ENCODE measurements around the gene TMEM187. TPM values are rescaled to one million over a fixed set of nuclear protein-coding genes. Genes with fewer than 3 reads are reported as not detected.

Gene TMEM187
- total and polyA plus RNA-seq, 10 of the 15 experiments (the other 5 are each of a cell fraction or from before 2014, with no cell fraction given): 0.45 to 8.5 (median 4.1) TPM

DNA sequence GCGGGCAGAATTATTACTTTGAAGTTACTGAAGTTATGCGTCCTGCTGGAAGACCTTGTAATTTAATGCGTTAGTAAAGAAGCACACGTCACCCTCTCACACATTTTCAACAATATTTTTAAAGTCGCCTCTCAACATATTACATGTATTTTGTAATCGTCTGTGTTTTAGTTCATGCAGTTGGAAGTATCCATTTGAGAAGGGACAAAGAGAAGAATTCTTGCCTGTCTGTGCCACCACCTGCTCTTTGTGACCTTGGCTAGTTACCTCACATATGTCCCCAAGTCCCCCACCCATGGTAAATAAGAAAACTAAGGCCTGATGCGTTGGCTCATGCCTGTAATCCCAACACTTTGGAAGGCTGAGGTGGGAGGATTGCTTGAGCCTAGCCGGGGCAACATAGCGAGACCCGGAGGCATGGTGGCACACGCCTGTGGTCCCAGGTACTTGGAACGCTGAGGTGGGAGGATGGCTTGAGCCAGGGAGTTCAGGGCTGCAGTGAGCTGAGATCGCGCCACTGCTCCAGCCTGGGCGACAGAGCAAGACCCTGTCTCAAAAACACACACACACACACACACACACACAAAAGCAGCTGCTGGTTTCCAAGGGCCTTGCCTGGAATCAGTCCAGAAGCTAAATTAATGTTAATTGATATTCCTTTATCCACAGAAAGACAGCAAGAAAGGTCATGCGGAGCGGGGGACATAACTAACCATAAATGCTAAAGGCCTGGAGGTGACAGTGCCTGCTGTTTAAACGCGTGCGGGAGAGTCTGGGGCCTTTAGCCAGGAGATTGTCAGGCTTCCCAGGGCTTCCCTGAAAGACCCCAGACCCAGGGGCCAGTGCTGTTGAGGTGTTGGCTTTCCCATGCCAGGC, 811 bp downstream of the TMEM187 start:
- ChIA-PET RAD21 (ENCODE audit: unreplicated experiment) (interaction anchor here (0.6 to 2.2 kb wide), 7 partner anchors 11 to 47 kb away, joined by 3 to 11 read pairs (median 3); no protein-coding TSS in a partner anchor), SMC1A (ENCODE audit: uncharacterized antibody, unreplicated experiment) (interaction anchor here (1.3 kb wide), 2 partner anchors 8 to 30 kb away, joined by 5 to 6 read pairs; no protein-coding TSS in a partner anchor), CTCF (interaction anchor here (0.6 to 1.5 kb wide), 4 partner anchors 8 to 79 kb away, joined by 3 to 6 read pairs (median 3); no protein-coding TSS in a partner anchor), POLR2A (interaction anchor here (0.7 to 7.9 kb wide), 10 partner anchors 8 to 68 kb away, joined by 3 to 68 read pairs (median 4); partner anchors contain the start of gene ARHGAP4)
- BruUV-seq (replicated peaks): TSS peak; percentile 89
- no peak for DNase-seq (ENCODE audit: low read depth, low spot score)
- H3K79me2 ChIP-seq (ENCODE audit: control insufficient read depth, insufficient read depth, low read length): peaks cover 44% of the 10 kb centered on the region
- peak overlapping the region; percentile 89 for H3K4me2 ChIP-seq (ENCODE audit: control insufficient read depth, insufficient read depth)
- H3K36me3 ChIP-seq (ENCODE audit: control insufficient read depth in 2 of 2, insufficient read depth in 2 of 2, low read length in 1 of 2): no peaks in the 10 kb centered on the region; a peak in 1 of 4 replicates
- no peaks in the 10 kb centered on the region for H3K9me3 ChIP-seq (replicated peaks; ENCODE audit: control insufficient read depth, insufficient read depth, low read length)
- H2AFZ ChIP-seq (ENCODE audit: control insufficient read depth, low read depth, low read length): peak overlapping the region; percentile 41
- H3K27ac ChIP-seq (ENCODE audit: control insufficient read depth, insufficient read depth): peak overlapping the region; percentile 99
- FAIRE-seq: no peak
- no peaks in the 10 kb centered on the region for H4K20me1 ChIP-seq (ENCODE audit: control insufficient read depth, insufficient read depth)
- H3K9ac ChIP-seq (ENCODE audit: control insufficient read depth, insufficient read depth, low read length): peak overlapping the region; percentile 96
- no peaks in the 10 kb centered on the region for H3K27me3 ChIP-seq (replicated peaks in 1 of 2; ENCODE audit: control insufficient read depth in 2 of 2, insufficient read depth in 2 of 2, low read length in 1 of 2)
- intact Hi-C loops (cut with micrococcal nuclease; ENCODE audit: unreplicated experiment) (loop anchor here (5.0 kb wide), 1 partner anchor 124 kb away; the partner anchor contains the start of gene MECP2), in situ Hi-C loops (cut with MboI) (no loop called here)
- H3K4me1 ChIP-seq (ENCODE audit: control insufficient read depth, insufficient read depth, low read length): peaks cover 10% of the 10 kb centered on the region
- TF ChIP-seq HDGF (IDR thresholded peaks at IDR 0.05): 0 out of 2 replicates have a peak, but pooled peaks have one; percentile 32
- TF ChIP-seq, protein P1, sequence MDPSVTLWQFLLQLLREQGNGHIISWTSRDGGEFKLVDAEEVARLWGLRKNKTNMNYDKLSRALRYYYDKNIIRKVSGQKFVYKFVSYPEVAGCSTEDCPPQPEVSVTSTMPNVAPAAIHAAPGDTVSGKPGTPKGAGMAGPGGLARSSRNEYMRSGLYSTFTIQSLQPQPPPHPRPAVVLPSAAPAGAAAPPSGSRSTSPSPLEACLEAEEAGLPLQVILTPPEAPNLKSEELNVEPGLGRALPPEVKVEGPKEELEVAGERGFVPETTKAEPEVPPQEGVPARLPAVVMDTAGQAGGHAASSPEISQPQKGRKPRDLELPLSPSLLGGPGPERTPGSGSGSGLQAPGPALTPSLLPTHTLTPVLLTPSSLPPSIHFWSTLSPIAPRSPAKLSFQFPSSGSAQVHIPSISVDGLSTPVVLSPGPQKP (IDR thresholded peaks at IDR 0.05; ENCODE audit: low read depth, low read length): no peak
- TF ChIP-seq MTA3 (IDR thresholded peaks at IDR 0.05; ENCODE audit: borderline replicate concordance, low read length): peak; percentile 78; the same call in 1 of the 2 replicates
- 0 out of 4 replicates have a peak, but pooled peaks of 1 of the 2 experiments have one; percentile 6 for TF ChIP-seq IKZF2 (IDR thresholded peaks at IDR 0.05)
- TF ChIP-seq, protein P2, sequence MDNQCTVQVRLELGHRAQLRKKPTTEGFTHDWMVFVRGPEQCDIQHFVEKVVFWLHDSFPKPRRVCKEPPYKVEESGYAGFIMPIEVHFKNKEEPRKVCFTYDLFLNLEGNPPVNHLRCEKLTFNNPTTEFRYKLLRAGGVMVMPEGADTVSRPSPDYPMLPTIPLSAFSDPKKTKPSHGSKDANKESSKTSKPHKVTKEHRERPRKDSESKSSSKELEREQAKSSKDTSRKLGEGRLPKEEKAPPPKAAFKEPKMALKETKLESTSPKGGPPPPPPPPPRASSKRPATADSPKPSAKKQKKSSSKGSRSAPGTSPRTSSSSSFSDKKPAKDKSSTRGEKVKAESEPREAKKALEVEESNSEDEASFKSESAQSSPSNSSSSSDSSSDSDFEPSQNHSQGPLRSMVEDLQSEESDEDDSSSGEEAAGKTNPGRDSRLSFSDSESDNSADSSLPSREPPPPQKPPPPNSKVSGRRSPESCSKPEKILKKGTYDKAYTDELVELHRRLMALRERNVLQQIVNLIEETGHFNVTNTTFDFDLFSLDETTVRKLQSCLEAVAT (IDR thresholded peaks at IDR 0.05): peak; percentile 75; the same call in 1 of the 2 replicates
- peak overlapping the region; percentile 74 for H3K4me3 ChIP-seq
- no peak for ATAC-seq
- WGBS (ENCODE audit: insufficient coverage, insufficient replicate concordance, low lambda C conversion rate, missing lambda C conversion rate): 54% methylated on average over 20 of the region's 20 CpGs

All from GM12878 (cell line).